Measurements from ENCODE around the gene LMBR1. TPM values are rescaled to one million over a fixed set of nuclear protein-coding genes. Genes with fewer than 3 reads are reported as not detected.

LMBR1 gene
- total RNA-seq, 2 experiments from 2014 or later, result 114 to 136 TPM

DNA sequence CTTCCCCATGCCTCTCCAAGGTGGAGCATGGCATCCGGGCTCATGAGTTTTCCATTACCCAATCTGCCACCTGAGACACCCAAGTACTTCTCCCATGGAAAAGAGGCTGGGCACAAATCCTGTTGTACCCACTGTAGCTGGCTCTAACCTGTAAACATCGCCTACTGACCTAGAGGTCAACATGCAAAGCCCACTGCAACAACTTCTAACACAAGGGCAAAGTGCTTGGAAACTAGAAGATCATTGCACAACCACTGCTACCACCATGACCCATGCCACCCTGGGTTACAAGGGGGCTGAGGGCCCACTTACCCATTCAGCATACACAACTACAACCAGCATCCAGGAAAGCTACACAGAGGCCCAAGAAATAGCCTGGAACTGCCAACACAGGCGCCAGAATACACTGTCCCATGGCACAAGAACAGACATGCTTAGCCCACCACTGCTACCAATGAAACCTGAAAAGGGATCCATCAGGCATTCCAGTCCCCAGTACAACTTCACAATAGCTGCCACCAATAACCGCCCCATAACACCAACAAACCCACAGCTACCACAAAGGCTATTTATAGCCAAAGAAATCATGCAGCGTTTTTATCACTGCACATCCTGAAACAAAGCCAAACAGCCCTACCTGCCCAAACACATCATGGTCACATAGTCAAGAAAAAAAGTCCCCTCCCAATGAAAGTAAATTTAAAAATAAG, 189.1 kb downstream of the LMBR1 start:
- Histone ChIP-seq H4K20me1 (ENCODE audit: insufficient read depth, low read length) (no peaks in the 10 kb centered on the region), H3K27ac (ENCODE audit: low read depth, low read length, poor library complexity, severe bottlenecking) (no peak overlapping the region), H3K9me2 (ENCODE audit: insufficient read depth, low read length) (no peaks in the 10 kb centered on the region), H3K4me1 (ENCODE audit: insufficient read depth, low read length, poor library complexity, severe bottlenecking) (peaks cover 10% of the 10 kb centered on the region), H3K36me3 (ENCODE audit: insufficient read depth, low read length) (peaks cover 44% of the 10 kb centered on the region), H3K9me3 (ENCODE audit: low read length) (0 out of 2 replicates have a peak, but pooled peaks cover 12% of the 10 kb centered on the region), H3K4me3 (ENCODE audit: low read depth, low read length, poor library complexity, severe bottlenecking) (no peak overlapping the region), H3K4me2 (ENCODE audit: low read length) (no peak overlapping the region), H3K79me2 (ENCODE audit: insufficient read depth, low read depth, low read length) (no peaks in the 10 kb centered on the region), H2AFZ (ENCODE audit: low read length) (no peak overlapping the region)
- POLR2A ChIA-PET, result interaction anchor here (0.7 to 1.0 kb wide), 2 partner anchors 19 to 90 kb away, joined by 3 read pairs; no protein-coding TSS in a partner anchor
- intact Hi-C loops (cut with micrococcal nuclease; ENCODE audit: unreplicated experiment), result no loop called here
- CTCF ChIA-PET (ENCODE audit: unreplicated experiment), result no interaction called here
- no peak for TF ChIP-seq EZH2phosphoT487 (IDR thresholded peaks at IDR 0.05; ENCODE audit: borderline replicate concordance, low read depth, low read length)
- TF ChIP-seq, protein P1, sequence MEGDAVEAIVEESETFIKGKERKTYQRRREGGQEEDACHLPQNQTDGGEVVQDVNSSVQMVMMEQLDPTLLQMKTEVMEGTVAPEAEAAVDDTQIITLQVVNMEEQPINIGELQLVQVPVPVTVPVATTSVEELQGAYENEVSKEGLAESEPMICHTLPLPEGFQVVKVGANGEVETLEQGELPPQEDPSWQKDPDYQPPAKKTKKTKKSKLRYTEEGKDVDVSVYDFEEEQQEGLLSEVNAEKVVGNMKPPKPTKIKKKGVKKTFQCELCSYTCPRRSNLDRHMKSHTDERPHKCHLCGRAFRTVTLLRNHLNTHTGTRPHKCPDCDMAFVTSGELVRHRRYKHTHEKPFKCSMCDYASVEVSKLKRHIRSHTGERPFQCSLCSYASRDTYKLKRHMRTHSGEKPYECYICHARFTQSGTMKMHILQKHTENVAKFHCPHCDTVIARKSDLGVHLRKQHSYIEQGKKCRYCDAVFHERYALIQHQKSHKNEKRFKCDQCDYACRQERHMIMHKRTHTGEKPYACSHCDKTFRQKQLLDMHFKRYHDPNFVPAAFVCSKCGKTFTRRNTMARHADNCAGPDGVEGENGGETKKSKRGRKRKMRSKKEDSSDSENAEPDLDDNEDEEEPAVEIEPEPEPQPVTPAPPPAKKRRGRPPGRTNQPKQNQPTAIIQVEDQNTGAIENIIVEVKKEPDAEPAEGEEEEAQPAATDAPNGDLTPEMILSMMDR (conservative IDR thresholded peaks at IDR 0.05; ENCODE audit: low read length), result no peak
- DNase-seq (ENCODE audit: low spot score), result peak; percentile 13
- no TSS peak for BruUV-seq (replicated peaks)

DNA sequence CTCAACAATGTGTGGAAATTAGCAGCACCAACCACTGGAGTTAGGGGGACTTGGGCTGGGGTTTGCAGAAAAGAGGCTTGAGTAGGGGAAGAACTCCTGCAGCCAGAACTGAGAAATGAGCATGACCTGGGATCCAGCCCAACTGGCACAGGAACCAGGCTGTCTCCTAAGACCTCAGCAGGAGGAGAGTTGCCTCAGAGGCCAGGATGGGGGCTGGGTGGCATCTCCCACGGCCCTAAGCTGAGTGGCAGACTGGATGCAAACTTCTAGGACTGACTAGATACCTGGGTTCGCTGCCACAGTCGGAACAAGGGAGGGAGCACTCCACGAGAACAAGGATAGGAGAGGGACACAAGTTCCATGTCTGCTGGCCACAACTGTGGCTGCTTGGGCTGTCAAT, 189.8 kb downstream of the LMBR1 start:
- BruUV-seq (replicated peaks), result no TSS peak
- CTCF ChIA-PET (ENCODE audit: unreplicated experiment), result no interaction called here

More for the DNA sequence above, 189.8 kb downstream of the LMBR1 start:
- no peak overlapping the region for H2AFZ ChIP-seq (ENCODE audit: low read length)
- POLR2A ChIA-PET, result no interaction called here
- intact Hi-C loops (cut with micrococcal nuclease; ENCODE audit: unreplicated experiment), result no loop called here
- H3K36me3 ChIP-seq (ENCODE audit: insufficient read depth, low read length), result peaks cover 49% of the 10 kb centered on the region
- peaks cover 10% of the 10 kb centered on the region for H3K4me1 ChIP-seq (ENCODE audit: insufficient read depth, low read length, poor library complexity, severe bottlenecking)
- H3K4me3 ChIP-seq (ENCODE audit: low read depth, low read length, poor library complexity, severe bottlenecking), result no peak overlapping the region
- no peak overlapping the region for H3K27ac ChIP-seq (ENCODE audit: low read depth, low read length, poor library complexity, severe bottlenecking)
- H3K79me2 ChIP-seq (ENCODE audit: insufficient read depth, low read depth, low read length), result no peaks in the 10 kb centered on the region
- H3K9me2 ChIP-seq (ENCODE audit: insufficient read depth, low read length), result no peaks in the 10 kb centered on the region
- 0 out of 2 replicates have a peak, but pooled peaks cover 12% of the 10 kb centered on the region for H3K9me3 ChIP-seq (ENCODE audit: low read length)
- TF ChIP-seq EZH2phosphoT487 (IDR thresholded peaks at IDR 0.05; ENCODE audit: borderline replicate concordance, low read depth, low read length), result no peak
- TF ChIP-seq, protein P1 (conservative IDR thresholded peaks at IDR 0.05; ENCODE audit: low read length), result no peak
- DNase-seq (ENCODE audit: low spot score), result no peak
- no peaks in the 10 kb centered on the region for H4K20me1 ChIP-seq (ENCODE audit: insufficient read depth, low read length)
- no peak overlapping the region for H3K4me2 ChIP-seq (ENCODE audit: low read length)
